ENCODE data around the gene CCDC157. TPM values are rescaled to one million over a fixed set of nuclear protein-coding genes. Genes with fewer than 3 reads are reported as not detected.

CCDC157 gene
- total and polyA plus RNA-seq, 2 donors (not counting 1 experiment from before 2014, with no cell fraction given), result 3.6 to 6.4 TPM

GRCh38 chr22:30425616-30426387, 69.0 kb downstream of the CCDC157 start, which contains the start of gene MTFP1:
Gene MTFP1 (plus strand): TSS chr22:30425768. CDS start chr22:30425880, 112 bp downstream.
- CTCF ChIA-PET, result interaction anchor here (0.7 to 7.0 kb wide), 10 partner anchors 10 to 162 kb away, joined by 3 to 94 read pairs (median 6); partner anchors contain the start of genes CASTOR1 and RNF215
- H3K4me3 ChIP-seq (ENCODE audit: control extremely low read depth in 1 of 5, extremely low read depth in 1 of 5, insufficient read depth in 1 of 5, low read depth in 2 of 5, low read length in 4 of 5), result peak within 1 kb of the TSS; percentile 54 to 84 (median 81)
- H3K27ac Mint-ChIP-seq, result peak within 1 kb of the TSS; percentile 100
- no peak for ATAC-seq (ENCODE audit: low read depth)
- peaks cover 22 to 40% of the 10 kb centered on the region in 2 donors for H3K4me1 ChIP-seq (ENCODE audit: control insufficient read depth in 2 of 2, insufficient read depth in 2 of 2, low read length in 2 of 2)
- peak within 1 kb of the TSS; percentile 93 for H3K9ac ChIP-seq (ENCODE audit: low read length)
- peak; percentile 67 for DNase-seq
- H3K9me3 Mint-ChIP-seq (ENCODE audit: insufficient read depth), result no peaks in the 10 kb centered on the region
- intact Hi-C loops (cut with micrococcal nuclease), result loop anchor here (1.0 to 10.0 kb wide), 6 partner anchors 10 to 1541 kb away; partner anchors contain the start of genes MORC2, TUG1 and ZNRF3
- peaks cover 0 to 8% (median 0%) of the 10 kb centered on the region in 3 donors for H3K9me3 ChIP-seq (ENCODE audit: control extremely low read depth in 1 of 3, control insufficient read depth in 2 of 3, insufficient read depth in 1 of 3, low read length in 2 of 3)
- peak within 1 kb of the TSS; percentile 99 for H3K4me3 Mint-ChIP-seq
- H3K4me1 Mint-ChIP-seq, result peaks cover 48% of the 10 kb centered on the region
- no peaks in the 10 kb centered on the region for H4K20me1 ChIP-seq (ENCODE audit: control insufficient read depth, insufficient read depth, low read length, poor library complexity, severe bottlenecking)
- TF ChIP-seq CTCF (IDR thresholded peaks at IDR 0.05) (no peak), EZH2 (IDR thresholded peaks at IDR 0.05; ENCODE audit: borderline replicate concordance, insufficient read depth, low read depth, low read length, poor library complexity, severe bottlenecking) (no peak)
- H3K27me3 Mint-ChIP-seq, result no peaks in the 10 kb centered on the region
- peak within 1 kb of the TSS; percentile 78 to 89 for H3K27ac ChIP-seq (ENCODE audit: low read length in 2 of 2)
- H2AFZ ChIP-seq (ENCODE audit: insufficient read depth, low read depth, low read length, poor library complexity, severe bottlenecking), result peak within 1 kb of the TSS; percentile 96
- no peaks in the 10 kb centered on the region for H3K36me3 ChIP-seq (replicated peaks in 1 of 2; ENCODE audit: control extremely low read depth in 1 of 2, control insufficient read depth in 1 of 2, extremely low read depth in 1 of 2, insufficient read depth in 2 of 2, low read length in 1 of 2)
- WGBS (ENCODE audit: insufficient coverage), result 3% methylated on average over 56 of the region's 61 CpGs
- H3K4me2 ChIP-seq (replicated peaks; ENCODE audit: low read depth, low read length, poor library complexity, severe bottlenecking), result peak within 1 kb of the TSS; percentile 91
- H3K27me3 ChIP-seq (replicated peaks in 1 of 4; ENCODE audit: control extremely low read depth in 1 of 4, control insufficient read depth in 3 of 4, insufficient read depth in 4 of 4, low read length in 3 of 4), result no peaks in the 10 kb centered on the region
- peaks cover 11% of the 10 kb centered on the region for H3K79me2 ChIP-seq (ENCODE audit: control insufficient read depth, insufficient read depth, low read length)
- POLR2A ChIA-PET, result interaction anchor here (0.7 to 1.2 kb wide), 3 partner anchors 12 to 137 kb away, joined by 3 to 7 read pairs (median 3); partner anchors contain the start of gene CASTOR1

Small RNAs within 50 kb of the gene (small RNA-seq; reads per million reads assigned to genes)
- not detected for gene AC004832.3 (ENCODE audit: insufficient read length, low read depth, low replicate concordance)
- gene RNU6-564P (ENCODE audit: insufficient read length, low read depth, low replicate concordance), result not detected

Other genes starting within 250 kb of the CCDC157 start
- gene LIF, start 110.2 kb upstream of the CCDC157 start, total RNA-seq, result 0.24 and 0.47 TPM in 2 replicates
- gene LIF, start 110.2 kb upstream of the CCDC157 start, polyA plus RNA-seq, result 0.06 TPM in 1 of 2 replicates, not detected in the other
- 1.7 and 1.8 TPM in 2 replicates for gene OSM, start 90.2 kb upstream of the CCDC157 start, total RNA-seq
- gene OSM, start 90.2 kb upstream of the CCDC157 start, polyA plus RNA-seq, result 9.6 and 12.5 TPM in 2 replicates
- gene CASTOR1, start 67.5 kb upstream of the CCDC157 start, total RNA-seq, result 12.3 and 16.3 TPM in 2 replicates
- 15.6 and 18.4 TPM in 2 replicates for gene CASTOR1, start 67.5 kb upstream of the CCDC157 start, polyA plus RNA-seq
- 44.7 and 45.2 TPM in 2 replicates for gene TBC1D10A, start 30.1 kb upstream of the CCDC157 start, total RNA-seq
- 50.8 and 58.4 TPM in 2 replicates for gene TBC1D10A, start 30.1 kb upstream of the CCDC157 start, polyA plus RNA-seq
- gene SF3A1, start 113 bp upstream of the CCDC157 start, total RNA-seq, result 283 and 286 TPM in 2 replicates
- 92.1 and 163 TPM in 2 replicates for gene SF3A1, start 113 bp upstream of the CCDC157 start, polyA plus RNA-seq
- gene RNF215, start 30.4 kb downstream of the CCDC157 start, total RNA-seq, result 16.7 and 18.6 TPM in 2 replicates
- gene RNF215, start 30.4 kb downstream of the CCDC157 start, polyA plus RNA-seq, result 8.8 and 9.8 TPM in 2 replicates
- gene SEC14L2, start 40.0 kb downstream of the CCDC157 start, total RNA-seq, result 0.67 and 0.83 TPM in 2 replicates
- 0.24 and 0.63 TPM in 2 replicates for gene SEC14L2, start 40.0 kb downstream of the CCDC157 start, polyA plus RNA-seq
- 11.3 and 11.8 TPM in 2 replicates for gene MTFP1, start 68.8 kb downstream of the CCDC157 start, total RNA-seq
- gene MTFP1, start 68.8 kb downstream of the CCDC157 start, polyA plus RNA-seq, result 8.7 and 18.4 TPM in 2 replicates
- gene SEC14L3, start 115.0 kb downstream of the CCDC157 start, total RNA-seq, result not detected in 2 replicates
- gene SEC14L3, start 115.0 kb downstream of the CCDC157 start, polyA plus RNA-seq, result not detected in 2 replicates
- not detected in 2 replicates for gene SEC14L4, start 148.7 kb downstream of the CCDC157 start, total RNA-seq
- gene SEC14L4, start 148.7 kb downstream of the CCDC157 start, polyA plus RNA-seq, result not detected in 2 replicates
- gene SEC14L6, start 189.7 kb downstream of the CCDC157 start, total RNA-seq, result not detected in 2 replicates
- not detected in 2 replicates for gene SEC14L6, start 189.7 kb downstream of the CCDC157 start, polyA plus RNA-seq
- 0.46 TPM in 1 of 2 replicates, not detected in the other for gene GAL3ST1, start 217.7 kb downstream of the CCDC157 start, total RNA-seq
- gene GAL3ST1, start 217.7 kb downstream of the CCDC157 start, polyA plus RNA-seq, result 0.50 and 0.70 TPM in 2 replicates
- 72.7 and 75.2 TPM in 2 replicates for gene PES1, start 234.9 kb downstream of the CCDC157 start, total RNA-seq
- gene PES1, start 234.9 kb downstream of the CCDC157 start, polyA plus RNA-seq, result 35.6 and 38.1 TPM in 2 replicates

Measured in B cell (primary cell).